GM12873 (cell line): ENCODE measurements around the gene RELN.

ENCODE experiments used
- TF ChIP-seq, protein P1 (sequence below): IDR thresholded peaks from 2 replicates; pipeline ENCODE4 v1.5.1; 2012; ENCODE audit warnings: low read depth, mild to moderate bottlenecking, moderate library complexity, low read length, control low read depth; ENCODE audit not compliant: insufficient read depth; ENCODE audit errors: missing control alignments

Gene RELN

DNA sequence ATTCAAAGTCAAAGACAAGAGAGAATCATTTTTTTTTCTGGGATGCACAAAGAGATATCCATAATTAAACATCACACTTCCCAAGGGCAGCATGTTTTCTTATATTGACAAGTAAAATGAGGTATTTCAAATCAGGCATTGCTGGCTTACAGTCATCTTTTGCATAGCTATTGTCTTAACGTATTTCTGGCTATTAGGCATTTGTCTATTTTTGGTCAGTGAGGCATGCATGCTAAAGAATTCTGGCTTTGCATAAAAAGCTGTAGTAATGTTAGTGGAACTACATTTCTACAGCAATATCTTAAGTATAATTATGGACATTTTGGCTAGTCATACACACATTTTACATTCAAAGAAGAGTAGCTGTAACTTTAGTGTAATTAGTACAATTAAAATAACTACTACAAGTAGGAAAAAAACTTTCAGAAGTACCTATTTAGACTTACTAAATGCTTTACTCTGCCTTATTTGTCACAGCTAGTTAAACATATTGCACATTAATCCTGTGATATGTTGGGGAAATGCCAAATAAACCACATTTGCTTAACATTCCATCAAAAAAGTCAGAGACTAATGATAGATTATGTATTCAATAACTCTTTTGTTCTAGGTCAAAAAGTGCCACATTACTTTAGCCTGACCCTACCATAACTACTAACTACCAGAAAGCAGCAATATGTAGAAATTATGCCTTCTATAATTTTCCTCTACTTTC, 76.4 kb downstream of the RELN start:
- TF ChIP-seq, protein P1, sequence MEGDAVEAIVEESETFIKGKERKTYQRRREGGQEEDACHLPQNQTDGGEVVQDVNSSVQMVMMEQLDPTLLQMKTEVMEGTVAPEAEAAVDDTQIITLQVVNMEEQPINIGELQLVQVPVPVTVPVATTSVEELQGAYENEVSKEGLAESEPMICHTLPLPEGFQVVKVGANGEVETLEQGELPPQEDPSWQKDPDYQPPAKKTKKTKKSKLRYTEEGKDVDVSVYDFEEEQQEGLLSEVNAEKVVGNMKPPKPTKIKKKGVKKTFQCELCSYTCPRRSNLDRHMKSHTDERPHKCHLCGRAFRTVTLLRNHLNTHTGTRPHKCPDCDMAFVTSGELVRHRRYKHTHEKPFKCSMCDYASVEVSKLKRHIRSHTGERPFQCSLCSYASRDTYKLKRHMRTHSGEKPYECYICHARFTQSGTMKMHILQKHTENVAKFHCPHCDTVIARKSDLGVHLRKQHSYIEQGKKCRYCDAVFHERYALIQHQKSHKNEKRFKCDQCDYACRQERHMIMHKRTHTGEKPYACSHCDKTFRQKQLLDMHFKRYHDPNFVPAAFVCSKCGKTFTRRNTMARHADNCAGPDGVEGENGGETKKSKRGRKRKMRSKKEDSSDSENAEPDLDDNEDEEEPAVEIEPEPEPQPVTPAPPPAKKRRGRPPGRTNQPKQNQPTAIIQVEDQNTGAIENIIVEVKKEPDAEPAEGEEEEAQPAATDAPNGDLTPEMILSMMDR: no peak

DNA sequence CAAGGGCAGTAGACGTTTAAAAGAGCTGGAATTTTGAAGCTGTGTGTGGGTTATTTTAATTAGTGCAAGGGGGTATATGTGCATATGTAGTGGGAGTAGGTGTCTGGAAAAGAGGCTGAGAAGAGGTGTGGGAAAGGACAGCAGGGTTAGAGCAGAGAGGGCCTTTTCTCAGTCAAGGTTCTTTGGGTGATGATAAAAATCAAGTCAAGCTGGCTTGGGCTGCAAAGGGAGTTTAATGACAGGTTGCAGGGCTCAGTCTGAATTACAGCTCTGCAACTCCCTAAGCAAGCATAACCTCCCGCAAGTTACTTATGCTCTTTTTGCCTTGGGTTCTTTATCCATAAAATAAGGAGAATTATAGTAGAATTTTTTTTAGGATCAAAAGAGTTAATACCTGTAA, 83.5 kb downstream of the RELN start:
- TF ChIP-seq, protein P1: no peak

DNA sequence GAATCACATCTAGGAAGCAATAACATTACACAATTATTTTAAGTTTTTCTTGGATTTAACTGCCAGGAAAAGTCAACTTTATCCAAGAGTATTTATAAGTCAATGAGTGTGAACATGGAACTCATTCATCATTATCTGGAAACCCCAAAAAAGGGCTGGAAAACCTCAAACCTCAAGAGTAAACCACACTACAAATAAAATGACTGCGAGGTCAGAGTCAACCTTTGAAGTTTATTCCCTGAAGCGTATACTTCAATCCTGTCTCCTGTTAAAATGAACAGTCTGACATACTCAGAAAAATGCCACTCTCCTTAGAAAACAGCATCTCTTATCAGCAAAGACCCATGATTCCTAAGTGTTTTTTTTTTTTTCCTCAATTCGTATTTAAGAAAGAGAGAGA, 86.5 kb downstream of the RELN start:
- TF ChIP-seq, protein P1: no peak

DNA sequence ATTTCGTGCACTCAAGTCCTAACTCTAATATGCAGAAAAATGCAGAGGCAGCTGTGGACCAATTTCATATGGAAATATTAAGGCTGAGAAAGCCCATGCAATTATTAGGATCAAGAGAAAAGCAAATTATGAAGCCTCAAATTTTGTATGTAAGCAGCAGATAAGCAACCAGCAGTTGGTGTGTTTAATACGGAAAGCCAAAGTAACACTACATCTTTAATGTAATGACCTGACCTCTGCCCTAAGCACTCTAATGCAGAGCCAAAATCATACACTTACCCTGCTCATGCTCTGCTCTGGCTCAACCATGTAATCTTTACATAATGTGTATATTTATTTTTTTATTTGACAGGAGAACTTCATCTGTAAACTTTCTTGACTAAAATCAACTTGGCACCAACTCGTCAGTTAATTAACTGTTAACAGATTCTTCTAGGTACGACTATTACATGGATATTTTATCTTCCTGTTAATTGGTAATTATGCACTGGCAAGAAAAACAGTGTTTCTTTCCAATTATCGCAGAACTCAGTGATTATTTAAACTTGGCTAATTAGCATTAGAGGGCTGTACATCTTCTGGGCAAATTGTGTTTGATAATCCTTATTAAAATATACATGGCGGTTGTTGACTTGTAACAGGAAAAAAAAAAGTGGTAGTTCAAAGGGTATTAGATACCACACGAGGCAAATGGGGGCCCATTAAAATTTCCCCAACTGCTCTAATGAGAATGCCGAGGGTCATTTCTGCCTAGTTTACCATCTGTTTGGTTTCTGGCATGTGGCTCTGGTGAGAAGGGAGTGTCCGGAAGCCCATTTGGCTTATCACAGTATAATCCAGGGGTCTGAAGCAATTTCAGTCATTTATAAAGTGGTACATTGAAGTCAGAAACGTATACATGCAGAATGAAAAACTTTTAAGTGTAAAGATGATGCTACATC, 94.5 kb downstream of the RELN start:
- TF ChIP-seq, protein P1: no peak

DNA sequence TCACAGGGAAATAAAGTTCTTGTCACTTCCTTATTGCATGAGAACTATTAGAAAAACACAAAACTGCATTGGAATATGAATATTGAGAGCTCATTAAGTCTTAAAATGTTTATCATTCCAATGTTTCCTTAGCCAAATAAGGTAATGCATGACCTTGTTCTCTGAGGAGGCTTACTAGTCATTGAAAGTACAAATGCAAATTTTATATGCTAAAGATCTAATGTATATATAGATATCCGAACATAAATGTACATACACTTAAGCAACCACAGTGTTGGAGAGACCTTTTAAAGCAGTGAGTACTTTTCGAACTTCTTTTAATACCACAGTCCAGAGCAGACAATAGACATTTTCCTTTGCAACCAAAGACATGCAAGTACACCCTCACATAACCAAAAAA, 96.1 kb downstream of the RELN start:
- TF ChIP-seq, protein P1: no peak

DNA sequence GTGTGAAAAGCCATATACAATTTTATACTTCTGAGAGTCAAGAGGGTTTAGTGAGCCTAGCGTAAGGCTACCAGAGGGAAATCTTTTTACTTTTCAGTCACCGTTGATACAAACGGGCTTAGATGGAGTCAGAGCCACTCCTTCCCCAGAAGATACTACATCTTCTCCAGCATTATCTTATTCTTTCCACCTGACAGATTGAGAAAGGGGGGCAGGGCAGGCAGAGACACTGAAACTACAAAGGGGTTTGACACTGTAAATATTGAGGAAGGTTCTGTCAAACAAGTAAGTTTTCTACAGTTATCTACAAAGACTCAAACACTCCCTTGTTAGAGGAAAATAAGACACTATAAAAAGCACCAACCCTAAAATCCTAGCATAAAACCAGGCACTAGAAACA, 100.0 kb downstream of the RELN start:
- TF ChIP-seq, protein P1: no peak

DNA sequence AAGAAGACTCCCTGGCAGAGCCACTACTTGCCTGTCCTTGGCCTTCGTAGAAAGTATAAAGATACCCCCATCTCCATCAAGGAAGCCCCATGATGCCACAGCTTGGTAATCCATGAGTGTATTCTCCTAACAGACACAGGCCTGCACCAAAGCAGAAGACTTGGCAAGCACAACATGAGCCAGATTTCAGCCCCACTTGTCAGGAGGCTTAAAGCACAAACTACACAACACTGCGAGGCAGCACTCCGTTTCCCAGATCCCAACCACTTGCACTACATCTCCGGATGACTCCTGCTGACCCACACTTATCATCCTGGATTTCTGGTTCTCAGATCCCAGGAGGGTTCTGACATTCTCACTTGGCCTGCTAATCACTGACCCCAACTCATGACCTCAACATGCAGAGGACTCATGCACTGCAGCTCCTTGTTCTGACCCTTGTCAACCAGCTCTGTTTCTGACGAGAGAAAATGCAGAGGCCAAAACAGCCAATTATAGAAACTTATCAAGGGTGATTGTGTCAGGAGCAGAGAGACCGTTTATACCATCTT, 100.8 kb downstream of the RELN start:
- TF ChIP-seq, protein P1: no peak
